Measurements from ENCODE around the gene ENDOU.

The ENDOU gene

GRCh38 chr12:47746523-47746922 is 21.2 kb upstream of the ENDOU start:
- H3K36me3 ChIP-seq (ENCODE audit: control insufficient read depth, insufficient read depth, low read length), result no peaks in the 10 kb centered on the region
- H3K27me3 ChIP-seq (ENCODE audit: control insufficient read depth, insufficient read depth, low read length), result no peaks in the 10 kb centered on the region
- H3K4me1 ChIP-seq (ENCODE audit: control insufficient read depth, insufficient read depth, low read length), result no peaks in the 10 kb centered on the region
- no peak overlapping the region for H3K9ac ChIP-seq (ENCODE audit: low read depth, low read length)
- H3K4me3 ChIP-seq (ENCODE audit: low read depth, low read length), result no peak overlapping the region
- H3K9me3 ChIP-seq (ENCODE audit: control insufficient read depth, insufficient read depth, low read length), result no peaks in the 10 kb centered on the region

GRCh38 chr12:47746073-47746472 is 20.8 kb upstream of the ENDOU start:
- no peaks in the 10 kb centered on the region for H3K36me3 ChIP-seq (ENCODE audit: control insufficient read depth, insufficient read depth, low read length)
- H3K4me1 ChIP-seq (ENCODE audit: control insufficient read depth, insufficient read depth, low read length), result no peaks in the 10 kb centered on the region
- no peaks in the 10 kb centered on the region for H3K9me3 ChIP-seq (ENCODE audit: control insufficient read depth, insufficient read depth, low read length)
- H3K27me3 ChIP-seq (ENCODE audit: control insufficient read depth, insufficient read depth, low read length), result no peaks in the 10 kb centered on the region
- H3K4me3 ChIP-seq (ENCODE audit: low read depth, low read length), result no peak overlapping the region
- H3K9ac ChIP-seq (ENCODE audit: low read depth, low read length), result no peak overlapping the region

- Histone ChIP-seq H3K36me3 (ENCODE audit: control insufficient read depth, insufficient read depth, low read length) (no peaks in the 10 kb centered on the region), H3K9ac (ENCODE audit: low read depth, low read length) (no peak overlapping the region), H3K4me3 (ENCODE audit: low read depth, low read length) (no peak overlapping the region), H3K27me3 (ENCODE audit: control insufficient read depth, insufficient read depth, low read length) (no peaks in the 10 kb centered on the region), H3K9me3 (ENCODE audit: control insufficient read depth, insufficient read depth, low read length) (no peaks in the 10 kb centered on the region), H3K4me1 (ENCODE audit: control insufficient read depth, insufficient read depth, low read length) (no peaks in the 10 kb centered on the region)
These were observed 20.3 kb upstream of the ENDOU start for GRCh38 chr12:47745485-47746041.

- no peaks in the 10 kb centered on the region for H3K36me3 ChIP-seq (ENCODE audit: control insufficient read depth, insufficient read depth, low read length)
- no peak overlapping the region for H3K4me3 ChIP-seq (ENCODE audit: low read depth, low read length)
- H3K27me3 ChIP-seq (ENCODE audit: control insufficient read depth, insufficient read depth, low read length), result no peaks in the 10 kb centered on the region
- H3K4me1 ChIP-seq (ENCODE audit: control insufficient read depth, insufficient read depth, low read length), result no peaks in the 10 kb centered on the region
- no peaks in the 10 kb centered on the region for H3K9me3 ChIP-seq (ENCODE audit: control insufficient read depth, insufficient read depth, low read length)
- H3K9ac ChIP-seq (ENCODE audit: low read depth, low read length), result no peak overlapping the region
These were observed 19.6 kb upstream of the ENDOU start for GRCh38 chr12:47744778-47745436.

DNA sequence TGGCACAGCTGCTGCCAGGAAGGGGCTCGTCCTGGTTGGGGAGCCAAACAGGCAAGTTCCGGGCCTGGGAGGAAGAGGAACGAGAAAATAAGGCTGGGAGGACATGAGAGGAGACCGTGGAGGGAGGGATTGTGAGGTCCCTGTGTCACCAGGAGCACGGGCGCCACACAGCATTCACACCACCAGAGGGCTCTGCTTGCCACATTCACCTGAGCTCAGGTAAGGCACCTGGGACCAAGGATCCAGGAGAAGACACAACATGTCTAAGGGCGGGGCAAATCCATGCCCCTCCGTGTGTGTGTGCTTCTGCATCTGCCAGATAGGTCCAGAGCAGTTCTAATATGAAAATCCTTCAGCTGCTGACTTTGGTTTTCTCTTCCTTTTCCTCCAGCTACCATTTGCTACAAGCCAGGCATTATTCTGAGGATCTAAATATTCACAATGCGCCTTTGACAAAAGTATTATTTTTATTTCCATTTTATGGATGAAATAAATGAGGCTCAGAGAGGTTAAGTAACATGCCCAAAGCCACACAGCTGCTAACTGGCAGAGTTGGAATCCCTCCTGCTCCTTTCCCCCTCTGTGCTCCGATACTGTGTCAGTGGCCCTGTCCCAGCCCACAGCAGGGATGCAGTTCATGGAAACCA is 18.8 kb upstream of the ENDOU start:
- Histone ChIP-seq H3K9me3 (ENCODE audit: control insufficient read depth, insufficient read depth, low read length) (no peaks in the 10 kb centered on the region), H3K4me1 (ENCODE audit: control insufficient read depth, insufficient read depth, low read length) (no peaks in the 10 kb centered on the region), H3K9ac (ENCODE audit: low read depth, low read length) (no peak overlapping the region), H3K36me3 (ENCODE audit: control insufficient read depth, insufficient read depth, low read length) (no peaks in the 10 kb centered on the region), H3K4me3 (ENCODE audit: low read depth, low read length) (no peak overlapping the region), H3K27me3 (ENCODE audit: control insufficient read depth, insufficient read depth, low read length) (no peaks in the 10 kb centered on the region)

GRCh38 chr12:47743311-47743860 is 18.1 kb upstream of the ENDOU start:
- H3K9ac ChIP-seq (ENCODE audit: low read depth, low read length), result no peak overlapping the region
- H3K9me3 ChIP-seq (ENCODE audit: control insufficient read depth, insufficient read depth, low read length), result no peaks in the 10 kb centered on the region
- no peaks in the 10 kb centered on the region for H3K27me3 ChIP-seq (ENCODE audit: control insufficient read depth, insufficient read depth, low read length)
- no peaks in the 10 kb centered on the region for H3K36me3 ChIP-seq (ENCODE audit: control insufficient read depth, insufficient read depth, low read length)
- no peaks in the 10 kb centered on the region for H3K4me1 ChIP-seq (ENCODE audit: control insufficient read depth, insufficient read depth, low read length)
- H3K4me3 ChIP-seq (ENCODE audit: low read depth, low read length), result no peak overlapping the region

GRCh38 chr12:47742253-47742825 is 17.0 kb upstream of the ENDOU start:
- Histone ChIP-seq H3K4me1 (ENCODE audit: control insufficient read depth, insufficient read depth, low read length) (no peaks in the 10 kb centered on the region), H3K36me3 (ENCODE audit: control insufficient read depth, insufficient read depth, low read length) (no peaks in the 10 kb centered on the region), H3K27me3 (ENCODE audit: control insufficient read depth, insufficient read depth, low read length) (no peaks in the 10 kb centered on the region), H3K4me3 (ENCODE audit: low read depth, low read length) (no peak overlapping the region), H3K9me3 (ENCODE audit: control insufficient read depth, insufficient read depth, low read length) (no peaks in the 10 kb centered on the region), H3K9ac (ENCODE audit: low read depth, low read length) (no peak overlapping the region)

- H3K9me3 ChIP-seq (ENCODE audit: control insufficient read depth, insufficient read depth, low read length), result no peaks in the 10 kb centered on the region
- no peaks in the 10 kb centered on the region for H3K36me3 ChIP-seq (ENCODE audit: control insufficient read depth, insufficient read depth, low read length)
- no peak overlapping the region for H3K9ac ChIP-seq (ENCODE audit: low read depth, low read length)
- no peak overlapping the region for H3K4me3 ChIP-seq (ENCODE audit: low read depth, low read length)
- no peaks in the 10 kb centered on the region for H3K4me1 ChIP-seq (ENCODE audit: control insufficient read depth, insufficient read depth, low read length)
- no peaks in the 10 kb centered on the region for H3K27me3 ChIP-seq (ENCODE audit: control insufficient read depth, insufficient read depth, low read length)
These were observed 16.0 kb upstream of the ENDOU start for GRCh38 chr12:47741340-47741703.

DNA sequence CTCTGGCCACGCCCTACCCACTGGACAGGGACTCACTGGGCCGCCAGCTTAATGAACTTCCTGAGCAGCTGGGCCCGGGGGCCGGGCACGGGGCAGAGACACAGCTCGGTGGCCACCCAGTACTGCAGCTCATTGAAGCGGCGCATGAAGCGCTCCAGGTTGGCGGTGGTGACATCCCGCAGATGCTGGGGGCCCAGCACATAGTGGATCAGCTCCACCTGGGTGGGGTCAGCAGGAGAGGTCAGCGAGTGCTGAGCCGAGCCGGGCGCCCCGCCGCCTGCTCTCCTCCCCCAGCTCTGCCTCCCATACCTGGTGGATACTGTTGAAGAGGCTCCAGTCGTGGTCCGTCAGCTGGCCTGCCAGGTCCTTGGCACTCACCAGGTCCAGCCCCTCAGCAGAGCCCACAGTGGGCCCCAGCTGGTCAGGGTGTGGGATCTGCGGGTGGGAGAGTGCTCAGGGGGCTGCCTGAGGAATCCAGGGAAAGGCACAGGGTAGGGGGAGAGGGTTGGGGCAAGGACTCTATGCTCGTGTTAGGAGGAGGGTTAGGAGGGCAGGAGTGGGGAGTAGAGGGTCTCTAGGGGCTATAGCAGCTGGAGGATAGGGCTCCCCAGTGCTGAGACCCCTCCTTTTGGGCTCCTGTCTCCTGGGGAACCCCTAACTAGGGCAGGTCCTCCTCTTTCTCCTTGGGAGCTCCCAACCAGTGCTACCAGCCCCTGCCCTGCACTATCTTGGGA is 15.5 kb upstream of the ENDOU start:
- H3K4me1 ChIP-seq (ENCODE audit: control insufficient read depth, insufficient read depth, low read length), result no peaks in the 10 kb centered on the region
- no peaks in the 10 kb centered on the region for H3K9me3 ChIP-seq (ENCODE audit: control insufficient read depth, insufficient read depth, low read length)
- H3K9ac ChIP-seq (ENCODE audit: low read depth, low read length), result no peak overlapping the region
- no peak overlapping the region for H3K4me3 ChIP-seq (ENCODE audit: low read depth, low read length)
- H3K27me3 ChIP-seq (ENCODE audit: control insufficient read depth, insufficient read depth, low read length), result no peaks in the 10 kb centered on the region
- H3K36me3 ChIP-seq (ENCODE audit: control insufficient read depth, insufficient read depth, low read length), result no peaks in the 10 kb centered on the region

- no peak overlapping the region for H3K9ac ChIP-seq (ENCODE audit: low read depth, low read length)
- peaks cover 5% of the 10 kb centered on the region for H3K4me1 ChIP-seq (ENCODE audit: control insufficient read depth, insufficient read depth, low read length)
- no peaks in the 10 kb centered on the region for H3K27me3 ChIP-seq (ENCODE audit: control insufficient read depth, insufficient read depth, low read length)
- no peak overlapping the region for H3K4me3 ChIP-seq (ENCODE audit: low read depth, low read length)
- H3K9me3 ChIP-seq (ENCODE audit: control insufficient read depth, insufficient read depth, low read length), result no peaks in the 10 kb centered on the region
- no peaks in the 10 kb centered on the region for H3K36me3 ChIP-seq (ENCODE audit: control insufficient read depth, insufficient read depth, low read length)
These were observed 14.7 kb upstream of the ENDOU start for GRCh38 chr12:47739979-47740378.

GRCh38 chr12:47739297-47739696 is 14.0 kb upstream of the ENDOU start:
- no peak overlapping the region for H3K4me3 ChIP-seq (ENCODE audit: low read depth, low read length)
- H3K9ac ChIP-seq (ENCODE audit: low read depth, low read length), result no peak overlapping the region
- H3K27me3 ChIP-seq (ENCODE audit: control insufficient read depth, insufficient read depth, low read length), result no peaks in the 10 kb centered on the region
- H3K4me1 ChIP-seq (ENCODE audit: control insufficient read depth, insufficient read depth, low read length), result peaks cover 10% of the 10 kb centered on the region
- H3K36me3 ChIP-seq (ENCODE audit: control insufficient read depth, insufficient read depth, low read length), result no peaks in the 10 kb centered on the region
- H3K9me3 ChIP-seq (ENCODE audit: control insufficient read depth, insufficient read depth, low read length), result no peaks in the 10 kb centered on the region
